Activated T-helper 17 cell treated with anti-CD3 and anti-CD28 coated beads, Interleukin-2, amount 50 U/mL, for 72 hours (primary cell): ENCODE measurements around the gene ZNF12. TPM values are rescaled to one million over a fixed set of nuclear protein-coding genes. Genes with fewer than 3 reads are reported as not detected.
"Not testable (repeated sequence)": the region's sequence is repeated elsewhere in the genome, so short reads cannot be mapped to it uniquely, and the experiment has no call there.

ENCODE experiments used
- ATAC-seq: fragments of 150-1000 bp; cut with Tn5 transposase; replicated peaks from 2 replicates; pipeline ENCODE4 v1.10.0; 2021; ENCODE audit warnings: mild to moderate bottlenecking, moderate library complexity
- H3K27ac Mint-ChIP-seq: one replicate; pipeline ENCODE4 v1.8.0; 2022; ENCODE audit warnings: mixed read lengths
- H3K27me3 Mint-ChIP-seq: one replicate; pipeline ENCODE4 v1.8.0; 2022; ENCODE audit warnings: mixed read lengths
- H3K36me3 Mint-ChIP-seq: one replicate; pipeline ENCODE4 v1.8.0; 2022; ENCODE audit warnings: low read depth, mild to moderate bottlenecking, mixed read lengths
- H3K4me1 Mint-ChIP-seq: one replicate; pipeline ENCODE4 v1.8.0; 2022; ENCODE audit warnings: mixed read lengths
- H3K4me3 Mint-ChIP-seq: one replicate; pipeline ENCODE4 v1.8.0; 2022; ENCODE audit warnings: mild to moderate bottlenecking, mixed read lengths
- H3K9me3 Mint-ChIP-seq: one replicate; pipeline ENCODE4 v1.8.0; 2022; ENCODE audit warnings: mixed read lengths
- total RNA-seq, 2 donors: library from RNA; stranded (reverse); gene quantifications; one replicate each; pipeline ENCODE4 v1.2.3, GENCODE V29; 2022

The ZNF12 gene
- total RNA-seq, 2 donors from 2014 or later: 15.4 to 29.8 TPM

DNA sequence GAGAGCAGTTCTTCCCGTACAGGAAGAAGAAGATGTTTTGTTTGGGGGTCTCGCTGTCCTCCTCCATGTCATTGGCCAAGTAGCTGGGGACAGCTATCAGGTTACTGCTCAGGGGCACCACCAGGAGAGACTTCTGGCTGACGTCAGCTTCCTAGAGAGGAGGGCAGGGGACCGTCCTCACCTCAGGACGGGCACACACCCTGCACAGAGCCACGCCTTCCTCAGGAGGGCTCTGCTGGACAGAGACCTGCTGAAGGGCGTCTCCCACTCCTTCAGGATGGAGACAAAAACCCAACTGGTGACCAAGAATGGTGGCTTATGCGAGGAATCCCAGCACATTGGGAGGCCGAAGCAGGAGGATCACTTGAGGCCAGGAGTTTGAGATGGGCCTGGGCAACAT is 9.2 kb upstream of the ZNF12 start:
- not testable (repeated sequence) for H3K27ac Mint-ChIP-seq, ATAC-seq, H3K4me1 Mint-ChIP-seq, H3K9me3 Mint-ChIP-seq, H3K36me3 Mint-ChIP-seq, H3K4me3 Mint-ChIP-seq
- H3K27me3 Mint-ChIP-seq: peaks cover 24% of the 10 kb centered on the region

DNA sequence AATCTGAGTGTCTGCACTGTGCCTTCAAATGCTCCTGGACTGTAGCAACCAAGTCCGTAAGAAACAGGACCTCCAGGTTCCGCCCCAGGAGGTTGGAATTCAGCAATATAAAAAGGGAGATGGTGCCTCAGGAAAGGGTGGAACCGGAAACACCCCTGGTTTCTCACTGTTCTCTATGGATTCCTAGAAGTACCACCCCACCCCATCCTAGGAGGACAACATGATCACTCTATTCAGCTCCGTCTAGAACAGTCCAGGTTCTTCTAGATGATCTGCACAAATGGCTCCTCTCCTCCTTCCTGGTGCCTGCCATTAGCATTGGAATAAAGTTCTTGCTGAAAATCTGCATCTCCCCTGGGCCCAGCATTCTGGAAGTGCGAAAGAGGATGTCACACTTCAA is 7.6 kb upstream of the ZNF12 start:
- Mint-ChIP-seq H3K4me3 (no peak overlapping the region), H3K36me3 (no peaks in the 10 kb centered on the region), H3K4me1 (peaks cover 6% of the 10 kb centered on the region), H3K27ac (no peak overlapping the region), H3K9me3 (no peaks in the 10 kb centered on the region), H3K27me3 (peaks cover 21% of the 10 kb centered on the region)
- ATAC-seq: no peak

DNA sequence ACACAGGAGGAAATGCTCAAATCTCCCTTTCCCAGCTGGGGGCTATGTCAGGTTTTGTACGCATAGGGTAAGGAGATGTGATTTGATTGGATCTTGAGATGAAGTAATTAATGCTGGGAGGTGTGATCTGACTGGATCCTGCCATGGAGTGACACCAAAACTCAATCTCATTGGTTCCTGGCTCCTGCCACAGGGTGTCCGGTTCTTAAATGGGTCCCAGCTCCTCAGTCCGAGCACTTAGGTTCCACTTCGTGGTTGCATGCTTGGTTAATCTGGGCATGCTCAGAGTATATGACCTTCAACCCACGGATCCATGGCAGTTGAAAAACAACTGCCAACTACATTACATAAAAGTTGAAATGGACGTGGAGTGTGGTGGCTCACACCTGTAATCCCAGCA is 3.1 kb upstream of the ZNF12 start:
- no peak overlapping the region for H3K4me3 Mint-ChIP-seq
- peaks cover 4% of the 10 kb centered on the region for H3K27me3 Mint-ChIP-seq
- no peaks in the 10 kb centered on the region for H3K36me3 Mint-ChIP-seq
- H3K27ac Mint-ChIP-seq: no peak overlapping the region
- peaks cover 11% of the 10 kb centered on the region for H3K4me1 Mint-ChIP-seq
- peaks cover 3% of the 10 kb centered on the region for H3K9me3 Mint-ChIP-seq
- no peak for ATAC-seq

DNA sequence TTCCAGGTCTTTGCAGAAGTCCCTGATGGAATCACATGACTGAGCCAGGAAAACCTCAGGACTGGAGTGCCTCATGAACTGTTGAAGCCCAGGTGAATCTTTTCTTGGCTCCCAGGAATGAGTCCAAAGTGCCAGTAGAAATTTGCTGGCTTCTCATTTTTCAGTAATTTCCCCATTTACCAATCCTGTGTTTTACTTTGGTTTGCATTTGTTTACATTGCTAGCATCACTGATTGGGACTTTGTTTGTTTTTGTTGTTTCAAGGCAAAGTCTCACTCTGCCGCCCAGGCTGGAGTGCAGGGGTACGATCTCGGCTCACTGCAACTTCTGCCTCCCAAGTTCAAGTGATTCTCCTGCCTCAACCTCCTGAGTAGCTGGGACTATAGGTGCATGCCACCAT is 1.6 kb upstream of the ZNF12 start:
- Mint-ChIP-seq H3K27ac (no peak overlapping the region), H3K4me3 (peak overlapping the region; percentile 91), H3K4me1 (peaks cover 18% of the 10 kb centered on the region), H3K9me3 (peaks cover 6% of the 10 kb centered on the region), H3K36me3 (no peaks in the 10 kb centered on the region), H3K27me3 (peaks cover 4% of the 10 kb centered on the region)
- ATAC-seq: no peak

DNA sequence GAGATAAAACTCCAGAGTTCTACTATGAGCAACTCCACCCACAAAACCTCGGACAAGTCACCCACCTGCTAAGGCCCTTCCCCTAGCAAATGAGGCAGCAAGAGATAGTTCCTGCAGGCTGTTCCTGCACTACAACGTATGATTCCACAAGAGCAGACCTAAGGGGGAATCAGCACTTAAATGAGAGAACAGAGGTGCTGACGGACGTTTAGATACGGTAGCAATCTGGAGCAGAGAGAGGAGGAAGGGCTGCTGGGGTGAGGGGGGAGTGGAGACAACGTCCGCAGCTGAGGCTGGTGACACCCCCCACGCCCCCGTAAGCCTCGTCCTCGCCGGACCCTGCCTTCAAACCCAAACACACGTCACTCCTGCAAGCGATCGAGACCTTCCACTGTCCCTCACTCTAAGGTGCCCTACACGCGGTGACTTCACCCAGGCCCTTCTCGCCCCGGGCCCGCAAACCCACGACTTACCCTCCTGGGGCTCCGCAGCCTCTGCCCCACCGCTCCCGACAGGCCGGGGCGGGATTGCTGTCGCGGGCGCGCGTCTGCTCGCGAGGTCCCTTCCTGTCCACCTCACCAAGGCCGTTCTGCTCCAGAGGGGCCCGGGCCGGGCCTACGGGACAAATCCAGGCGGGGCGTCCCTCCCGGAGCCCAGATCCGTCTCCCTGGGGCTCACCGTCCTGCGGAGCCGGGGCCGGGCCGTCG is 635 bp downstream of the ZNF12 start:
- Mint-ChIP-seq H3K27ac (peak overlapping the region; percentile 92), H3K36me3 (no peaks in the 10 kb centered on the region), H3K27me3 (no peaks in the 10 kb centered on the region), H3K4me1 (peaks cover 35% of the 10 kb centered on the region), H3K4me3 (peak overlapping the region; percentile 91), H3K9me3 (peaks cover 16% of the 10 kb centered on the region)
- peak; percentile 45 for ATAC-seq

DNA sequence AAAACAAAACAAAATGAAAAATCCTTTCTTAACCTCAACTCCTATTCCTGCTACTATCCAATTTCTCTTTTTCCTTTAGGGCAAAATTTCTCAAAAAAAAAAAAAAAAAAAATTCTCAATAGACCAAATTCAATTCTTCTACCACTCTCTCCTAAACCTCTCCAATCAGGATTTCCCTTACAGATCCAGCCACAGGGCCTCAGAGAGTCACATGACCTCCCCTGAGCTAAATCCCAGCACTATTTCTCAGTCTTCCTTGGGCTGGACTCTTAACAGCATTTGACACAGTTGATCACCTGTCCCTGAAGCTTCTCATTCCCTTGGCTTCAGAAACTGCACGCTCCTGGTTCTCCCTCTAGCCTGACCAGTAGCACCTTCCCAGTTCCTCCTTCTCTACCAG is 4.9 kb downstream of the ZNF12 start:
- Mint-ChIP-seq H3K36me3 (no peaks in the 10 kb centered on the region), H3K4me3 (no peak overlapping the region), H3K27me3 (no peaks in the 10 kb centered on the region), H3K9me3 (peaks cover 25% of the 10 kb centered on the region), H3K27ac (no peak overlapping the region), H3K4me1 (peaks cover 36% of the 10 kb centered on the region)
- no peak for ATAC-seq

DNA sequence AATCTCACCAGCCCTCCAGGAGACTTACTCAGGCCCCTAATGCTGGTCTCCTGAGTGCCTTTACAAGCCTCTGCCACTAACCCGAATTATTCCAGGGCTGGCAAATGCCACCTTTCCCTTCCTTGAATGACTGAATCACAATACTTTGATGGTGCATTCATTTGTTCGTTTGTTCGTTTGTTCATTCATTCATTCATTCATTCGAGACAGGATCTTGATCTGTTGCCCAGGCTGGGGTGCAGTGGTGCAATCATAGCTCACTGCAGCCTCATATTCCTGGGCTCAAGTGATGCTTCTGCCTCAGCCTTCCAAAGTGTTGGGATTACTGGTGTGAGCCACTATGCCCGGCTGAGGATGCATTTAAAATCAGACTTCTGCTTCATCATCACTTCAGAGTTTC is 6.0 kb downstream of the ZNF12 start:
- H3K4me1 Mint-ChIP-seq: peaks cover 36% of the 10 kb centered on the region
- no peaks in the 10 kb centered on the region for H3K36me3 Mint-ChIP-seq
- peaks cover 25% of the 10 kb centered on the region for H3K9me3 Mint-ChIP-seq
- no peaks in the 10 kb centered on the region for H3K27me3 Mint-ChIP-seq
- ATAC-seq: no peak
- no peak overlapping the region for H3K27ac Mint-ChIP-seq
- H3K4me3 Mint-ChIP-seq: no peak overlapping the region

DNA sequence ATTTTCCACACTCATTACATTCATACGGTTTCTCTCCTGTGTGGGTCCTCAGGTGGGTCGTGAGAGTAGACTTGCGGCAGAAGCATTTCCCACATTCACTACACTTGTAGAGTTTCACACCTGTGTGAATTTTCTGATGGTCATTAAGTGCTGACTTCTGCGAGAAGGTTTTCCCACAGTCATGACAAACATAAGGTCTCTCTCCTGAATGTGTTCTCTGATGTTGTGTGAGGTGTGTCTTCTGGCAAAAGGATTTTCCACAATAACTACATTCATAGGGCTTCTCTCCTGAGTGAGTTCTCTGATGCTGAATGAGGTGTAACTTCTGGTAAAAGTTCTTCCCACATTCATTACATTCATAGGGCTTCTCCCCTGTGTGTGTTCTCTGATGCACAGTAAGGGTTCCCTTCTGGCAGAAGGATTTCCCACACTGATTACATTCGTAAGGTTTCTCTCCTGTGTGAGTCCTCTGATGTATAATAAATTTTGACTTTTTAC is 15.1 kb downstream of the ZNF12 start:
- no peak for ATAC-seq
- H3K27me3 Mint-ChIP-seq: no peaks in the 10 kb centered on the region
- H3K27ac Mint-ChIP-seq: no peak overlapping the region
- H3K9me3 Mint-ChIP-seq: peaks cover 27% of the 10 kb centered on the region
- H3K4me1 Mint-ChIP-seq: no peaks in the 10 kb centered on the region
- H3K36me3 Mint-ChIP-seq: no peaks in the 10 kb centered on the region
- no peak overlapping the region for H3K4me3 Mint-ChIP-seq

DNA sequence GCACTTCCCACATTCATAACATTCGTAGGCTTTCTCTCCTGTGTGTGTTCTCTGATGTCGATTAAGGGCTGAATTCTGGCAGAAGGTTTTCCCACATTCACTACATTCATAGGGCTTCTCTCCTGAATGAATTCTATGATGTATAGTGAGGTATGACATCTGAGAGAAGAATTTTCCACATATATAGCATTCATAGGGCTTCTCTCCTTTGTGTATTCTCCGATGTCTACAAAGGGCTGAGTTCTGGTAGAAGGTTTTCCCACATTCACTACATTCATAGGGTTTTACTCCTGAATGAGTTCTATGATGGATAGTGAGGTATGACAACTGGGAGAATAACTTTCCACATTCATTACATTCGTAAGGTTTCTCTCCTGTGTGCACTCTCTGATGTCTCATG is 15.6 kb downstream of the ZNF12 start:
- ATAC-seq: no peak
- peaks cover 32% of the 10 kb centered on the region for H3K9me3 Mint-ChIP-seq
- H3K36me3 Mint-ChIP-seq: no peaks in the 10 kb centered on the region

DNA sequence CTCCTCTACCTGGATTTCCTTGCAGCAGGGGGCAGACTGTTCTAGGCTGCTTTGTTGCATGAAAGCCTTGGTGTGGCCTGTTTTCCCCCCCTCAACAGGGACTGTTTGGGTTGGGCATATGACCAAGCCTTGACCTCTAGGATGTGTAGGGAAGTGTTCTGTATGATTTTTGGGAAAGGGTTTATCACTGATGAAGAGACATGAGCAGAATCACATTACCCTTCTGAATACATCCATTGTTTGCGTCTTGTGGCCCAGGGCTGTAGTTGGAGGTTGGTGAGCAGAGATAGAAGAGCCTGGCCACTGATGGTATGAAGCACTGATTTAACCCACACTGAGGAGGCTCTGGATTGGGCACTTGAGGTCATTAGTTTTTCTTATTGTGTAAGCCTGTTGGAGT is 26.6 kb downstream of the ZNF12 start:
- peaks cover 30% of the 10 kb centered on the region for H3K9me3 Mint-ChIP-seq
- no peaks in the 10 kb centered on the region for H3K36me3 Mint-ChIP-seq
- ATAC-seq: no peak
- no peaks in the 10 kb centered on the region for H3K4me1 Mint-ChIP-seq
- no peak overlapping the region for H3K4me3 Mint-ChIP-seq
- H3K27me3 Mint-ChIP-seq: no peaks in the 10 kb centered on the region
- H3K27ac Mint-ChIP-seq: no peak overlapping the region

More for the DNA sequence above, 15.6 kb downstream of the ZNF12 start:
- no peaks in the 10 kb centered on the region for H3K27me3 Mint-ChIP-seq
- no peak overlapping the region for H3K4me3 Mint-ChIP-seq
- H3K27ac Mint-ChIP-seq: no peak overlapping the region
- no peaks in the 10 kb centered on the region for H3K4me1 Mint-ChIP-seq

DNA sequence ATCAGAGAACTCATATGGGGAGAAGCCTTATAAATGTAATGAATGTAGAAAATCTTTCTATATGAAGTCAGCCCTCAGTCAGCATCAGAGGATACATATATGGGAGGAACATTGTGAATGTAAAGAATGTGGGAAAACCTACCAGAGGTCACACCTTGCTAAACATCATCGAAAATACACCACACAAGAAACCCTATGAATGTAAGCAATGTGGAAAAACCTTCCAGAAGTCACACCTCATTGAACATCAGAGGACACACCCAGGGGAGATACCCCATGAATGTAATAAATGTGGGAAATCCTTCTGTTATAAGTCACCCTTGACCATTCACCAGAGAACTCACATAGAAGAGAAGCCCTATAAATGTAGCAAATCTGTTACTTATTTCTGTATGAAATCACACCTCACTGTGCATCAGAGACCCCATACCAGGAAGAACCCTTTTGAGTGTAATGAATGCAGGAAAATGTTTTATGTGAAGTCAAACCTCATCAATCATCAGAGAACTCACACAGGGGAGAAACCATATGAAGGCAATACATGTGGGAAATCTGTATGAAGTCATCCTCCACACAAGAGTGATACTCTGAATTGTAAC is 30.8 kb downstream of the ZNF12 start:
- no peak for ATAC-seq
- H3K27ac Mint-ChIP-seq: no peak overlapping the region
- no peaks in the 10 kb centered on the region for H3K27me3 Mint-ChIP-seq
- H3K36me3 Mint-ChIP-seq: no peaks in the 10 kb centered on the region
- no peaks in the 10 kb centered on the region for H3K4me1 Mint-ChIP-seq
- no peak overlapping the region for H3K4me3 Mint-ChIP-seq
- peaks cover 50% of the 10 kb centered on the region for H3K9me3 Mint-ChIP-seq

DNA sequence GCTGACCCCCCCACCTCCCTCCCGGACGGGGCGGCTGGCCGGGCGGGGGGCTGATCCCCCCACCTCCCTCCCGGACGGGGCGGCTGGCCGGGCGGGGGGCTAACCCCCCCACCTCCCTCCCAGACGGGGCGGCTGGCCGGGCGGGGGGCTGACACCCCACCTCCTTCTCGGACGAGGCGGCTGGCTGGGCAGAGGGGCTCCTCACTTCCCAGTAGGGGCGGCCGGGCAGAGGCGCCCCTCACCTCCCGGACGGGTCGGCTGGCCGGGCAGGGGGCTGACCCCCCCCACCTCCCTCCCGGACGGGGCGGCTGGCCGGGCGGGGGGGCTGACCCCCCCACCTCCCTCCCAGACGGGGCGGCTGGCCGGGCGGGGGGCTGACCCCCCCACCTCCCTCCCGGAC is 35.9 kb downstream of the ZNF12 start:
- not testable (repeated sequence) for H3K36me3 Mint-ChIP-seq, H3K4me3 Mint-ChIP-seq, ATAC-seq, H3K27ac Mint-ChIP-seq, H3K4me1 Mint-ChIP-seq
- peaks cover 31% of the 10 kb centered on the region for H3K9me3 Mint-ChIP-seq
- H3K27me3 Mint-ChIP-seq: peaks cover 11% of the 10 kb centered on the region

DNA sequence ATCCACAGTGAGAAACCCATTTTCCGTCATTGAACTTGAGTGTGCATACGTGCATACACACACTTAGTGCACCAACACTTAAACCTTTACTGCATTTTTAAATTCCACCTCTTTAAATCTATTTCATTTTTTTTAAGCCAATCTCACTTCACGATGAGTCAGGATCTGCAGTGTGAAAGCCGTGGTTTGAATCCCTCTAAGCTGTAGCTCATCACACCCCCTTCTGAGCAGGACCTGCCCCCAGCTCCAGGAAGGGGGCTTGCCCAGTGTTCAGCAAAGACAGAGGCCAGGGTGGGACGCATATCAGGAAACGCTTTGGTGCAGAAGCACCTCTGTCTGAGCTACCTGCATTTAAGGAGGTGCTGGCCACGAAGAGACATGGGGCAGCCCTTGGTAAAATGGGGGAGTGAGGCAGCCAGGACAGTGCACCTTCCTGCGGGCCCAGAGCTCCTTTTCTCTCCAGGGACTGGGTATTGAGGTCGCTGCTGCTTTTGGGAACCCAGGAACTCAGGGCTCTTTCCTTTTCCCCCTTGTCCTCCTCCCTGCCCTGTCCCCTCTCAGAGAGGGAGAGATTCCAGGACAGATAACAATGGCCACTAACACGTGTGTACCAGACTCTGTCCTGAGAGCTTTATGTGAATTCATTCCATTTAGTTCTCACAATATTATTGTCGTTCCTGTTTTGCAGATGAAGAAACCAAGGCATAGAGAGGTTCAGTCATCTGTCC is 48.0 kb downstream of the ZNF12 start:
- no peaks in the 10 kb centered on the region for H3K4me1 Mint-ChIP-seq
- H3K36me3 Mint-ChIP-seq: peaks cover 12% of the 10 kb centered on the region

DNA sequence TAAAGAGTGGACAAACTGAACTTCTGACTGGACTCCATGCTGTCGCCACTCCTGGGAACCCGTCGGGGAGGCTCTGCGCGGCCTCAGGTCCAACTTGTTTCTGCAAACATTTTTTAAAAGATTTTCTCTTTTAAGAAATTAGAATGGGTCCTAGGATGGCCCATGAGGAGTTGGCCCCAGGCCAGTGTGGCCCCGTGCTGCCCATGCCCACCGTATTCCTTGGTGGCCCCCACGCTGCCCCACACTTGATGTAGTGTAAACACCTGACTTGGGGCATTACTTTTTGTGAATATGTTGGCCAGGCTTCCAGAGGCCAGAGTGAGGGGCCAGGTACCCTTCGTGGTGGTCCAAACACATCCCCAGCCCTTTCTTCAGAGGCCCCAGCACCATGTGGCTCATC is 50.3 kb downstream of the ZNF12 start:
- Mint-ChIP-seq H3K27ac (no peak overlapping the region), H3K27me3 (no peaks in the 10 kb centered on the region), H3K36me3 (peaks cover 21% of the 10 kb centered on the region), H3K4me3 (no peak overlapping the region), H3K4me1 (no peaks in the 10 kb centered on the region), H3K9me3 (no peaks in the 10 kb centered on the region)
- no peak for ATAC-seq

More for the DNA sequence above, 48.0 kb downstream of the ZNF12 start:
- Mint-ChIP-seq H3K27me3 (no peaks in the 10 kb centered on the region), H3K27ac (no peak overlapping the region), H3K9me3 (no peaks in the 10 kb centered on the region), H3K4me3 (no peak overlapping the region)
- no peak for ATAC-seq
